Ascending aorta (tissue), 2 donors: ENCODE measurements around the gene BMPR1A. TPM values are rescaled to one million over a fixed set of nuclear protein-coding genes. Genes with fewer than 3 reads are reported as not detected.
A peak's percentile ranks its signal among the peaks of the same experiment; 100 is the strongest.

Experiments
- DNase-seq, 2 donors: peaks; one replicate each; pipeline ENCODE4 v3.0.0-alpha.2; 2019; ENCODE audit warnings: low spot score in 2 of 2
- H3K27ac ChIP-seq, 2 donors: fragments of 200-600 bp; sonication (generic); one replicate each; pipeline ENCODE4 v1.5.1; 2016 to 2017; ENCODE audit warnings: mild to moderate bottlenecking in 1 of 2
- H3K27me3 ChIP-seq: fragments of 200-600 bp; sonication (generic); one replicate; pipeline ENCODE4 v1.5.1; 2017
- H3K36me3 ChIP-seq, 2 donors: fragments of 200-600 bp; sonication (generic); one replicate each; pipeline ENCODE4 v1.5.1; 2016
- H3K4me1 ChIP-seq, 2 donors: fragments of 200-600 bp; sonication (generic); one replicate each; pipeline ENCODE4 v1.5.1; 2016 to 2017; ENCODE audit warnings: mild to moderate bottlenecking in 1 of 2
- H3K4me3 ChIP-seq, 2 donors: fragments of 200-600 bp; sonication (generic); one replicate each; pipeline ENCODE4 v1.5.1; 2016 to 2017; ENCODE audit warnings: mild to moderate bottlenecking in 1 of 2
- H3K9me3 ChIP-seq, 2 donors: fragments of 200-600 bp; sonication (generic); one replicate each; pipeline ENCODE4 v1.5.1; 2016
- CTCF ChIP-seq, 3 experiments: fragments of 200-600 bp in 2 of 3; fragments of 450-650 bp in 1 of 3; sonication (generic) in 2 of 3; IDR thresholded peaks; one replicate each; pipeline ENCODE4 v1.5.1; 2016 to 2019; ENCODE audit warnings: antibody characterized with exemption in 3 of 3, mild to moderate bottlenecking in 1 of 3, moderate library complexity in 1 of 3
- intact Hi-C: fragments of 100-400 bp; cut with DNase I; formaldehyde crosslinking; loops from one replicate; pipeline ENCODE4 v1.15.1; 2023
- total RNA-seq: library from RNA; depleted of rRNA; stranded (reverse); fragments of >200 nt; gene quantifications from one replicate; pipeline ENCODE4 v1.1.0, GENCODE V29; 2016

BMPR1A gene
- total RNA-seq, 1 donor from 2014 or later = 12.9 TPM

- intact Hi-C loops = loop anchor here (5.0 kb wide), 2 partner anchors 33 to 52 kb away; no protein-coding TSS in a partner anchor
- TF ChIP-seq CTCF (IDR thresholded peaks at IDR 0.05) = no peak
- DNase-seq = no peak
- H3K27me3 ChIP-seq = no peaks in the 10 kb centered on the region
- no peak overlapping the region for H3K4me3 ChIP-seq
- no peaks in the 10 kb centered on the region for H3K36me3 ChIP-seq
- peaks cover 0 to 42% of the 10 kb centered on the region in 2 donors for H3K4me1 ChIP-seq
- H3K27ac ChIP-seq = peak overlapping the region in 1 of 2 donors; percentile 19
- H3K9me3 ChIP-seq = no peaks in the 10 kb centered on the region
These were observed 77.5 kb downstream of the BMPR1A start for GRCh38 chr10:86833969-86834368.

DNA sequence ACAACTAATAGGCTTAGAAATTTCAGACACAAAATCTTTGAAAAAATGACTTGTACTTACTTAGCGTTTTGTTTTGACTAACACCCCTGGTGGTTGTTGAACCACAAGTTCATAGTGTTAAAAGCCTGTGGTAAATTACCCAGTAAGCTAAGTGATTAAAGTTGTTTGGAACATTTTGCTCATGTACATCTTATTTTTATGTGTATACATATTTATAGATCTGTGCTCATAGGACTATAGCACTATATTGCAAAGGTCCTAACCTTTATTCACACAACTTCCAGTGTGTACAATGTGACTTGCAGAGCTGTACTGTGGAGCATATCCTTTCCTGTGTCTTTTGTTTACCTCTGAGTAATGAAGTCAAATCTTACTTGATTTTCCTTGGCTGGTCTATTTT is 79.6 kb downstream of the BMPR1A start:
- Histone ChIP-seq H3K36me3 (peaks cover 0 to 9% of the 10 kb centered on the region in 2 donors), H3K9me3 (no peaks in the 10 kb centered on the region), H3K27me3 (no peaks in the 10 kb centered on the region), H3K4me3 (no peak overlapping the region), H3K4me1 (peaks cover 0 to 28% of the 10 kb centered on the region in 2 donors), H3K27ac (peak overlapping the region in 1 of 2 donors; percentile 42)
- no peak for TF ChIP-seq CTCF (IDR thresholded peaks at IDR 0.05)
- DNase-seq = no peak
- intact Hi-C loops = no loop called here

DNA sequence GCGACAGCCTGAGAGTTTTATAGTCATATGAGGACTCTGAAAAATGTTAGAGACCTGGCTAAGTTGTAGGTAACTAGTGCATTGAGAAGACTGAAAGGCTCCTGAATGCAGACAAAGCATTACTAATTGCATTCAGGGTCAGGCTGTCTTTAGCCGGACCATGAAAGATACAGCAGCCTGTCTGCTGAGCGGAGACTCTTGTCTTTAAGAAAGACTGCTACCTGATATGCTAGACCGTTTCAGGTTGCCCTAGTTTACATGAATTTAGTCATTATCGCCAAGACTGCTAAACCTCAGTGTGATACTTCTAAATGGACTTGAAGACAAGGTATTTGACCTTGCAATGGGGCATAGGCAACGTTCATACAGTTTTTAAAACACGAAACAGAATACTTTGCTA is 81.2 kb downstream of the BMPR1A start:
- H3K4me3 ChIP-seq = no peak overlapping the region
- peaks cover 0 to 9% of the 10 kb centered on the region in 2 donors for H3K36me3 ChIP-seq
- peaks cover 0 to 24% of the 10 kb centered on the region in 2 donors for H3K4me1 ChIP-seq
- intact Hi-C loops = no loop called here
- no peak for TF ChIP-seq CTCF (IDR thresholded peaks at IDR 0.05)
- DNase-seq = no peak
- H3K27ac ChIP-seq = no peak overlapping the region
- no peaks in the 10 kb centered on the region for H3K9me3 ChIP-seq
- H3K27me3 ChIP-seq = no peaks in the 10 kb centered on the region

- no peak for TF ChIP-seq CTCF (IDR thresholded peaks at IDR 0.05)
- intact Hi-C loops = no loop called here
- H3K4me1 ChIP-seq = peaks cover 0 to 8% of the 10 kb centered on the region in 2 donors
- no peak overlapping the region for H3K4me3 ChIP-seq
- H3K27ac ChIP-seq = no peak overlapping the region
- no peaks in the 10 kb centered on the region for H3K27me3 ChIP-seq
- DNase-seq = no peak
- H3K9me3 ChIP-seq = no peaks in the 10 kb centered on the region
- H3K36me3 ChIP-seq = peaks cover 0 to 9% of the 10 kb centered on the region in 2 donors
These were observed 84.1 kb downstream of the BMPR1A start for GRCh38 chr10:86840498-86840897.

- no peaks in the 10 kb centered on the region for H3K4me1 ChIP-seq
- DNase-seq = no peak
- H3K4me3 ChIP-seq = no peak overlapping the region
- H3K9me3 ChIP-seq = no peaks in the 10 kb centered on the region
- intact Hi-C loops = no loop called here
- H3K36me3 ChIP-seq = no peaks in the 10 kb centered on the region
- no peak overlapping the region for H3K27ac ChIP-seq
- TF ChIP-seq CTCF (IDR thresholded peaks at IDR 0.05) = no peak
- H3K27me3 ChIP-seq = no peaks in the 10 kb centered on the region
These were observed 89.7 kb downstream of the BMPR1A start for GRCh38 chr10:86846088-86846487.

DNA sequence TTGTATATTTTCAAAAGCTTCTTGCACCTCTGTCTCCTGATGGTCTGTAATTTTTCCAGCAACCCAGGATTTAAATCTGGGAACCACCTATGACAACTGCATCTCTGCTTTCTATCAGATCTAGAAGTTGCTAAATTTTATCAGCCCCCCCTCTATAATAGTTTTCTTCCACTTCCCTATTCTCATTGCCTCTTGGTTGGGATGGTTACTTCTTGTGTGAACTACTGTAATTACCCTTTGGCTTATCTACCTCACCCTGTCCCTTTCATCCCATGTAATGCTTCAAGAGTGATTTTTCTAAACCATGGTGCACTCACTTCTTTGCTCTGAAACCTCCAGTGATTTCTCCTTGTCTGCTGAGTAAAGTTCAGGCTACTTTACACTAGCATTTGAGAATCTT is 92.3 kb downstream of the BMPR1A start:
- Histone ChIP-seq H3K27me3 (no peaks in the 10 kb centered on the region), H3K27ac (no peak overlapping the region), H3K4me3 (no peak overlapping the region), H3K4me1 (no peaks in the 10 kb centered on the region), H3K36me3 (no peaks in the 10 kb centered on the region), H3K9me3 (no peaks in the 10 kb centered on the region)
- no peak for DNase-seq
- intact Hi-C loops = no loop called here
- TF ChIP-seq CTCF (IDR thresholded peaks at IDR 0.05) = no peak
